Activated T-helper 2 cell treated with anti-CD3 and anti-CD28 coated beads, Interferon-gamma antibody, Interleukin-2, Interleukin-4, amounts not matched to agents 10 μg/mL and 5 μg/mL and 100 μg/mL, durations not matched to agents 14 hours and 24 hours and 36 hours (primary cell): ENCODE data around the gene TSFM. TPM values are rescaled to one million over a fixed set of nuclear protein-coding genes. Genes with fewer than 3 reads are reported as not detected.

Source experiments
- DNase-seq: peaks from one replicate; pipeline ENCODE4 v3.0.0; 2021; ENCODE audit warnings: low spot score
- H3K27ac Mint-ChIP-seq: one replicate; pipeline ENCODE4 v1.8.0; 2021; ENCODE audit warnings: mixed read lengths
- H3K27me3 Mint-ChIP-seq: one replicate; pipeline ENCODE4 v1.8.0; 2021; ENCODE audit warnings: low read depth, mixed read lengths
- H3K36me3 Mint-ChIP-seq: one replicate; pipeline ENCODE4 v1.8.0; 2021; ENCODE audit warnings: low read depth, mixed read lengths
- H3K4me1 Mint-ChIP-seq: one replicate; pipeline ENCODE4 v1.8.0; 2021; ENCODE audit warnings: low read depth, mixed read lengths
- H3K4me3 Mint-ChIP-seq: one replicate; pipeline ENCODE4 v1.8.0; 2021; ENCODE audit warnings: low read depth, mild to moderate bottlenecking, moderate library complexity, mixed read lengths
- H3K9me3 Mint-ChIP-seq: one replicate; pipeline ENCODE4 v1.8.0; 2021; ENCODE audit warnings: mixed read lengths
- intact Hi-C: fragments of 100-400 bp; cut with micrococcal nuclease; formaldehyde crosslinking; loops from one replicate; pipeline ENCODE4 v1.15.1; 2023
- total RNA-seq: library from RNA; stranded (reverse); gene quantifications from 2 replicates; pipeline ENCODE4 v1.2.3, GENCODE V29; 2022

TSFM gene
- total RNA-seq, 1 donor from 2014 or later = 52.7 TPM

DNA sequence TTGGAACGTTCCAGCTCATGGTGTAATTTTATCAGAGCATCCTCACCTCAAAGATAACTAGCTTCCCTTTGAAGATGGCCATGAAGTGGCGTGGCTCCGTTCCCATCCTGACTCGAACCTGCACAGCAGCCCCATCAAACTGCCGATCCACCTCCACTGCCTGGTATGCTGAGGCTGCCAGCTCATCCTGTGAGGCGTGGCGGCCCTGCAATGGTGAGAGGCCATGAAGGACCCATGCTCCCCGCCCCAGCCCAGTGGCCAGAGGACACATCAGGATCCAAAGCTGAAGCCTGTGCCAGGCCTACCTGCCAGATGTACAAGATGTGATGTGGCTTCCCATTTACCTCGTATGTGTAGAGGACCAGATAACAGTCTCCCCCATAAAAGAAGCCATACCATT, 24.7 kb downstream of the TSFM start:
- Mint-ChIP-seq H3K4me3 (no peak overlapping the region), H3K9me3 (no peaks in the 10 kb centered on the region), H3K27ac (no peak overlapping the region), H3K36me3 (no peaks in the 10 kb centered on the region), H3K27me3 (no peaks in the 10 kb centered on the region), H3K4me1 (no peaks in the 10 kb centered on the region)
- intact Hi-C loops = no loop called here
- no peak for DNase-seq

GRCh38 chr12:57808351-57808750, 25.8 kb downstream of the TSFM start:
- no peak for DNase-seq
- H3K4me1 Mint-ChIP-seq = peaks cover 7% of the 10 kb centered on the region
- H3K36me3 Mint-ChIP-seq = no peaks in the 10 kb centered on the region
- no peak overlapping the region for H3K27ac Mint-ChIP-seq
- H3K27me3 Mint-ChIP-seq = no peaks in the 10 kb centered on the region
- no peak overlapping the region for H3K4me3 Mint-ChIP-seq
- intact Hi-C loops = no loop called here
- H3K9me3 Mint-ChIP-seq = no peaks in the 10 kb centered on the region

DNA sequence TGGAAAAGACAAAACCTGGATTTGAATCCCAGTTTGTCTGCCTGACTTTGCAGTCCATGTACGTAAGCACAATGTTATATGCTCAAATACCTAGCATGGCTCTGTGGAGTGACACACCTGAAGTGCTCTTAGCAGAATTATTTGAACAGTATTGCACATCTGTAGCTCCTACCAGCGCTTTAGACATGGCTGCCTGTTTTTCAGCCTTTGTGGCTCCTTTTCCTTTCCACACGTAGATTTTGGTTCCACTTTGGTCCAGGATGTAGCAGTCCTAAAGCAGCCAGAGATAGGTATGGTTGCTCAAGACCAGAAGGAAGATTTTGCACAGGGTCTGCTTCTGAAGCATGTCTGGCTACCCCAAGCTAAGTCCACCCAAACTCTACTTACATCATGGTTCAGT, 26.8 kb downstream of the TSFM start:
- no peaks in the 10 kb centered on the region for H3K27me3 Mint-ChIP-seq
- H3K36me3 Mint-ChIP-seq = no peaks in the 10 kb centered on the region
- intact Hi-C loops = no loop called here
- H3K4me3 Mint-ChIP-seq = no peak overlapping the region
- peaks cover 7% of the 10 kb centered on the region for H3K4me1 Mint-ChIP-seq
- H3K9me3 Mint-ChIP-seq = no peaks in the 10 kb centered on the region
- no peak for DNase-seq
- no peak overlapping the region for H3K27ac Mint-ChIP-seq

- H3K27me3 Mint-ChIP-seq = no peaks in the 10 kb centered on the region
- H3K27ac Mint-ChIP-seq = no peak overlapping the region
- no peak for DNase-seq
- H3K36me3 Mint-ChIP-seq = no peaks in the 10 kb centered on the region
- H3K4me3 Mint-ChIP-seq = no peak overlapping the region
- intact Hi-C loops = no loop called here
- H3K4me1 Mint-ChIP-seq = peaks cover 7% of the 10 kb centered on the region
- H3K9me3 Mint-ChIP-seq = no peaks in the 10 kb centered on the region
Measured at GRCh38 chr12:57810450-57810849, 27.9 kb downstream of the TSFM start.

- H3K4me1 Mint-ChIP-seq = peaks cover 7% of the 10 kb centered on the region
- H3K27ac Mint-ChIP-seq = no peak overlapping the region
- no peak for DNase-seq
Measured at GRCh38 chr12:57811028-57811755, 28.6 kb downstream of the TSFM start.

GRCh38 chr12:57813111-57813970, 30.8 kb downstream of the TSFM start:
- H3K36me3 Mint-ChIP-seq = peaks cover under 1% of the 10 kb centered on the region
- H3K27ac Mint-ChIP-seq = no peak overlapping the region
- no peak for DNase-seq
- H3K27me3 Mint-ChIP-seq = no peaks in the 10 kb centered on the region
- intact Hi-C loops = no loop called here
- peaks cover 7% of the 10 kb centered on the region for H3K4me1 Mint-ChIP-seq
- H3K9me3 Mint-ChIP-seq = no peaks in the 10 kb centered on the region
- no peak overlapping the region for H3K4me3 Mint-ChIP-seq

More at GRCh38 chr12:57811028-57811755, 28.6 kb downstream of the TSFM start:
- no peaks in the 10 kb centered on the region for H3K36me3 Mint-ChIP-seq
- H3K27me3 Mint-ChIP-seq = no peaks in the 10 kb centered on the region
- intact Hi-C loops = no loop called here
- no peaks in the 10 kb centered on the region for H3K9me3 Mint-ChIP-seq
- no peak overlapping the region for H3K4me3 Mint-ChIP-seq

- Mint-ChIP-seq H3K9me3 (no peaks in the 10 kb centered on the region), H3K4me3 (no peak overlapping the region), H3K36me3 (peaks cover 8% of the 10 kb centered on the region), H3K27ac (no peak overlapping the region), H3K27me3 (no peaks in the 10 kb centered on the region), H3K4me1 (peaks cover 7% of the 10 kb centered on the region)
- DNase-seq = no peak
- intact Hi-C loops = no loop called here
Measured at GRCh38 chr12:57813971-57814772, 31.6 kb downstream of the TSFM start.

DNA sequence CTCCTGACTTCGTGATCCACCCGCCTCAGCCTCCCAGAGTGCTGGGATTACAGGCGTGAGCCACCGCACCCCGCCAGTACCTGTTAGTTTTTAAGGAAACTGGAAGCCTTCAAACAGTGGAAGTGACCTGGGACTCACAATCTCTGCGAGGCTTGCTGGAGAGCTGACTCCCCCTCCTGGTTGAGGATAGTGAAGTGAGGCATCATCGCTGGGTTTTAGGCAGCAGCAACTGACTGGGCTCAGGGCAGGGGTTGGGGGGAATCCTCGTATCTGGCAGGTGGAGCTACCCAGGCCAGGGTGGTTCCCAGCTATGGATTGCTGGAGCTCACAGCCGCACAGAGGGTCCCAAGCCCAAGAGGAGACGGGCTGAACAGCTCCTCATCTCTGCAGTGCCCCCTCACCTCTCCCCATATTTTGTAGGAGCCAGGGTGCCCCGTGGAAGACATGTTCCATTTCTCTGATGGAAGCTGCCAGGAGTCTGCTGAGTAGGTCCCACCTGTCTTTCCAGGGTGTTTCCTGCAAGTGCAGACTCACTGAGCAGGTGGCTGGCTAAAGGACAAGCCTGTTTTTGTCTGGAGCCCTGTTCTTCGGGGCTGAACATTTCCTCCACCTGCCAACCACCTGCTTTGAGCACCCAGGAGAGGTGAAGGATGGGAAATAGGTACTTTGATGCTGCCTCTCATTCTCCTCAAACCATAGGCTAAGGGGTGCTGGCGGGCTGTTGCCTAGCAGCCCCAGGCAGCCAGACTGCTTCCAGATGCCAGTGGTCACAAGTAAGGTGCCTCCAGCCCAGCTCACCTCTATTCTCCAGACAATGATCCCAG, 32.8 kb downstream of the TSFM start:
- Mint-ChIP-seq H3K36me3 (peaks cover 8% of the 10 kb centered on the region), H3K27ac (no peak overlapping the region), H3K4me3 (no peak overlapping the region), H3K9me3 (no peaks in the 10 kb centered on the region), H3K4me1 (peaks cover 7% of the 10 kb centered on the region), H3K27me3 (no peaks in the 10 kb centered on the region)
- intact Hi-C loops = no loop called here
- no peak for DNase-seq

DNA sequence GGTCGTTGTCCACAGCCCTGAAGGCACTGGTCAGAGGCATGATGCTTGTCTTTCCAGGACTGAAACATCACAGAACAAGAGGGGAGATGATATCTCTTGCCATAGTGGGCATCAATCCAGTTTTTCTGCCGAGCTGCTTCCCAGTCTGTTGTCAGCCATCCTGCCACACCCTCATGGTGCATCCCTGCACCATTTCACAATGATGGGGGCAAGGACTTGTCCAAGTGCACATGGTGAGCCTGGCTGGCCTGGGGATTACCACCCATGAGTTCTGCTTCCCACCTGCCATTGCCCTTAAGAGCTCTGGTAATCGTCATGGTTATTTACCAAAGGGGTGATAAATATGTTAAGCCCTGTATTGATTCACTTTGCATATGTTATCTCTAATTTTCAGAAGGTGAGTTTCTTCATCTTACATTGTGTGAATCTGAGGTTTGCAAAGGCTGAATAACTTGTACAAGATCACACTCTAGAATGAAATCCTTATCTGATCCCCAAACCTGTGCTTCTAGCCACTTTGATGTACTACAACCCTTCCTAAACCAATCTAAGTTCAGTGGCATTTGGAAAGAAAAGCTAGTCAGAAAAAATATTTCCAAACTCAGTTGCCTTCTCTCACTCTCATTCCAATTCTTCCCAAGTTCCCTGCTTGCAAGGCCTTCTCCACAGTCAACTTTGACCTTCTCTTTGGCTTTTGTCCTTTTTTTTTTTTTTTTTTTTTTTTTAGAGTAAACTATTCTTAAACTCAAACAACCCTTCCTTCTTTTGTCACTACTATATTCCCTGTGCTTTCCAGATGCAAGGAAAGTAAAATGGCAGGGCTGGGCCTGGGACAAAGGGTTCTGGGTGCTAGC, 33.6 kb downstream of the TSFM start:
- intact Hi-C loops = no loop called here
- H3K27ac Mint-ChIP-seq = no peak overlapping the region
- H3K4me1 Mint-ChIP-seq = peaks cover 7% of the 10 kb centered on the region

DNA sequence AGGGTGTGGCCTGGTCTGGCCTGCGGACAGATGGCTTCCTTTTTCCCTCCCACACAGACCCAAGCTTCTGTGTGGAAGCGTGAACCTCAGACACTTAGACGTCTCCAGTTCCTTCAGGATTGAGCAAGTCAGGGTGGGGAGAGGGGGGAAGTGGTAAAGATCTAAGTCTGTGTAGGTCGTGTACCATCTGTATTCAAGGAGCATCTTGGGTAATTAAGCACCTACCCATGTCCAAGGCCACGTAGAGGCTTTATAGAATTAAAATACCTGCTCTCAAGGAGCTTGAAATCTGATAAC, 34.2 kb downstream of the TSFM start:
- no peaks in the 10 kb centered on the region for H3K27me3 Mint-ChIP-seq
- no peak for DNase-seq
- H3K27ac Mint-ChIP-seq = no peak overlapping the region
- no peaks in the 10 kb centered on the region for H3K9me3 Mint-ChIP-seq
- no peak overlapping the region for H3K4me3 Mint-ChIP-seq
- intact Hi-C loops = no loop called here
- H3K36me3 Mint-ChIP-seq = peaks cover 17% of the 10 kb centered on the region
- H3K4me1 Mint-ChIP-seq = peaks cover 7% of the 10 kb centered on the region

More for the DNA sequence above, 33.6 kb downstream of the TSFM start:
- no peak for DNase-seq
- Mint-ChIP-seq H3K4me3 (no peak overlapping the region), H3K36me3 (peaks cover 13% of the 10 kb centered on the region), H3K27me3 (no peaks in the 10 kb centered on the region), H3K9me3 (no peaks in the 10 kb centered on the region)

GRCh38 chr12:57817261-57817989, 34.8 kb downstream of the TSFM start:
- Mint-ChIP-seq H3K27ac (no peak overlapping the region), H3K36me3 (peaks cover 21% of the 10 kb centered on the region), H3K4me1 (peaks cover 7% of the 10 kb centered on the region), H3K9me3 (no peaks in the 10 kb centered on the region), H3K27me3 (no peaks in the 10 kb centered on the region), H3K4me3 (no peak overlapping the region)
- intact Hi-C loops = no loop called here
- DNase-seq = no peak
